Cerebellar nuclear complex (tissue), 1 donor: ENCODE results near the gene BEND6.

Experiments
- DNase-seq, 2 experiments: peaks; one replicate each; lab custom pipeline; 2025; lab: John Stamatoyannopoulos, UW

The BEND6 gene

DNA sequence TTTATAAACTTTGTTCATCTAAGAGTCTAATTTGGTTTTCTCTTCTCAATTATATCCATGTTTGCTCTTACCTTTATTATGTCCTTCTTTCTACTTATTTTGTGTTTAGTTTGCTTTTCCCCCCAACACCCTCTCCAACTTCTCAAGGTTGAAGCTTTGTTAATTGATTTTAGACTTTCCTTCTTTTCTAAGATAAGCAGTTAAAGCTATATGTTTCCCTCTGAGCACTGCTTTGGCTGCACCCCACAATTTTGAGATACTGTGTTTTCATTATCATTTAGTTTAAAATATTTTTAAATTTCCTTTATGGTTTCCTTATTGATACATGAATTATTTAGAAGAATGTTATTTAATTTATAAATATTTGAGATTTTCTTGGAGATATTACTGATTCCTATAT is 13.9 kb upstream of the BEND6 start:
- no peak for DNase-seq

GRCh38 chr6:56944661-56945060 is 10.2 kb upstream of the BEND6 start:
- DNase-seq, result peak; percentile 3 to 28

- DNase-seq, result no peak
These were observed 8.5 kb upstream of the BEND6 start for GRCh38 chr6:56946368-56946767.

- DNase-seq, result no peak
These were observed 7.0 kb upstream of the BEND6 start for GRCh38 chr6:56947924-56948323.

DNA sequence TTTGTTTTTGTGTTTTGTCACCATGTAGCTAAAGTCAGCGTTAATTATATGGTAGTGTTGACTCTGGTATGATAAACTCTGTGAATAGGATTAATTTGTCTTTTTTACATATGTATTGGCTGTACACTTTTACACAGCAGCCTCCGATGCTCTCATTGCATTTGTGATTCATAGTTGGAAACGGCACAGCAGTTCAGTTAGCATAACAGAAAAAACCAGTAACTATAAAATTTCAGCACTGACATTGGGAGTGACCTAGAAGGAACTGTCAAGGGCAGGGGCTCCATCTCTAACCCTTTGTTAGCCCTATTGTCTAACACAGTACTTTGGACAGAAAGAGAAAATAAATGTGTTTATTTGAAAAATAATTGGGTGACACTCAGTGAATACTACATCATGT is 5.6 kb upstream of the BEND6 start:
- DNase-seq, result no peak

DNA sequence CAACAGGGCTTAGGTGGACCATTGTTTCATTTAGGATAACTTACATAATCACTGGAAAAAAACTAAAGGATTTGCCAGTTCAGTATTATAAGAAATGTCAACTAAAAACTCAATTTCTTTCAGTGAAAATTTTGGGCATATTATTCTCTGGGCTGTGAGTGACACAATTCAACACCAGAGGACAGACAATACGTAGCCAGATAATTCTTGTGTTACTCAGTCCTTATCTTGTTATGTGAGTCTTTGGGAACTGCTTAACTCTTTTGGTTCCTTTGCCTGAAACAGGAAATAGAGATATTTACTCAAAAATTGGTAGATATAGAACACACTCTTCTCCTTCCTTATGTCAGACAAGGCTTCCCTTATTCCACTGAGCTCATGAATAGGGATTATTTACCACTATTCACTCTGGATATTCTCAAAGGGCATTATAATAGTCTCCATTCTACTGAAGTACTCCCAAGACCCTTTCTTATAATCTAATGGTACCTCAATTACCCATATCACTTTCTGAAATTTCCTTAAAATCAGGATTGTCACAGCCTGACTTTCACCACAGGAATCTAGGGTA is 4.9 kb upstream of the BEND6 start:
- no peak for DNase-seq

DNA sequence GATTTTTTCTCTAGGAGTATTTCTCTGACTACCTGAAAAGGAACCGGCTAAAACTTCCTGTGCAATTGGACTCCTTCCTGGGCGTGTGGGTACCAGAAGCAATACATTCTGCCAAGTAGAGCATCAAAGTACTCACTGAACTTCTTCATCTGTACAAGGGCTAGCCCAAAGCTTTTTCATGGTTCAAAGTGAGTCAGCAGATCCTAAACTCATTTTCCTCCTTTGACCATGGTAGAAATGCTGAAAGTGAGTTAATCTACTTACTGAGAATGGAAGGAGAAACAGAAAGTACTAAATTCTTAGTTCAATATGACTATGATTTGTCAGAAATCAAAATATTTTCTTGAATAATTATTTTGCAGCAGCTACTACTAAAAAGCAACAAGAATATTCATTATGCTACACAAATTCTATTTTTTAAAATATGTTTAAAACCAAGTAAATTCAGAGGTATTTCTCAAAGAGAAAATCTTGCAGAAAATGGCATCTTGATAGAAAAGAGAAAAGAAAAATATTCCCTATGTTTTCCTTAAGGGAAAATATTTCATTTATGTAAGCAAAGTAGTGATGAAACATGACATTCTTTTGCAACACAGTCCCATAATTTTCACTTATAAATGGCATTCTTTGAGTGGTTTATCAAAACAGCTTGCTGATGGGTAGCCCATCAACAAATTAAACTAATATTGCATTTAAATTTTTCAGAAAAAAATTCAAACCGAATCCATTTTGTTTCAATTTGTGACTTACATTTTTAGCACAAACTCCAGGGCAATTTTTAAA is 3.7 kb upstream of the BEND6 start:
- no peak for DNase-seq

GRCh38 chr6:56953597-56954402 is 1.1 kb upstream of the BEND6 start:
- no peak for DNase-seq

DNA sequence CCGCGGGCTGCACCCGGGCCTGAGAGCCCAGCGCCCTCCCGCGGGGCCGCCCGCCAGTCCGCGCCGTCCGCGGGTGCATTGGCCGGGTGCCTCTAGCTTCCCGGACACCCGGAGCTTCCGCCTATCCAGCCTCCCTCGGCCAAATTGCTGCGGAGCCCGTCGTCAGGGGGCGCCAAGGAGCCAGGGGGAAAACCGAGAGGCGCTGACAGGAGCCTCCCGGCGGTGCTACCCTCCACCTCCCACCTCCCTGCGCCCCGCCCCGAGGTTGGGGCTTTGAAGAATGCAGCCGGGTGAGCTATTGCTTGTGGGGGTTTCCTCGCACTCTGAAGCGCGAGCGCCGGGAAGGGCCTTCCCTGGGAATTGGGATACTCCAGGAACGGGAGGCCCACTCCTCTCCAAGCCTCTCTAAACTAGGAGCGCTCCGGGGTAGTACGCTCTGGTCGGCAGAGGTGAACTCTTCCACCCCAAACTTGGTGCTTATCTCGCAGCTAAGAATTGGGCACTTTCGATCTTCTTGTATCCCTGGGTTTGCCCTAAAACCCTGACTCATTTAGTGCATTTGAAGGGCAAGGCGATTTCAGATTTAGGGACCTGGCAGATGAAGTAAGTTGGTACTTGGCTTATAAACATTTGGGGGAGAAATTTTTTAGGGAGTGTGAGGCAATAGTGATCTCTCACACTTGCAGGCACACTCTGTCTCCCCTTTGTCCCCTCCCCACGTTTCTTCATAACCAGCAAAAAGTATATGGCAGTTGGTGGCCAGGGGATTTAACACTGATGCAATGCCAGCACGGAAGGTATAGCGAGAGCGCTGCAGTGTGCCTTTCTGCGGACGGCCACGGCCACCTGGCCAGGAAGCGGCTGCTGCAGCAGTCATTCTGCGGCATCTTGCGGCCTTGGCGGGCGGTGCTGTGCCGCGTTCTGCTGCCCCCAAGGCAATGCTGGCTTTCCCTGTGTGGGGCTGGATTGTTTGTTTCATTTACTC is 556 bp downstream of the BEND6 start:
- peak; percentile 12 to 45 for DNase-seq

- peak in 1 of 2 experiments; percentile 16 for DNase-seq
These were observed 1.6 kb downstream of the BEND6 start for GRCh38 chr6:56956491-56956890.

DNA sequence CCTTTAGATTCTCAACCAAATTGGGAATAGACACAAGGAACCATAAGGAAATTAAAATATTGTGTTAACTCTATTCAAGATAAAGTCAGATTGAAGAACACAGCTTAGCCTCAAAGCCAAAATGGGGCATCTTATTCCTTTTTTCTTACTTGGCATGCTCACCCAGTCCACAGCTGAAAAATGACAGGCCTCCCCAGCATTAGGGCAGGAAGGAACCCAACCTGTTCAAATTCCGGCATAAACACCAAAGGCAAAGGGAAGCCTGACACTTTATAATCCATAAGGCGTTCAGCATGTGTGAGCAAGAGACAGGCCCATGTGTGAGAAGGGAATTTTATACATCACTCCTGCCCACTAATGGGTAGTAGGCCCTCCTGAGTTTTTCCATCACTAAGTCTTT is 2.9 kb downstream of the BEND6 start:
- DNase-seq, result peak in 1 of 2 experiments; percentile 1

- no peak for DNase-seq
These were observed 3.6 kb downstream of the BEND6 start for GRCh38 chr6:56958481-56958880.

- DNase-seq, result no peak
These were observed 4.2 kb downstream of the BEND6 start for GRCh38 chr6:56959094-56959493.

DNA sequence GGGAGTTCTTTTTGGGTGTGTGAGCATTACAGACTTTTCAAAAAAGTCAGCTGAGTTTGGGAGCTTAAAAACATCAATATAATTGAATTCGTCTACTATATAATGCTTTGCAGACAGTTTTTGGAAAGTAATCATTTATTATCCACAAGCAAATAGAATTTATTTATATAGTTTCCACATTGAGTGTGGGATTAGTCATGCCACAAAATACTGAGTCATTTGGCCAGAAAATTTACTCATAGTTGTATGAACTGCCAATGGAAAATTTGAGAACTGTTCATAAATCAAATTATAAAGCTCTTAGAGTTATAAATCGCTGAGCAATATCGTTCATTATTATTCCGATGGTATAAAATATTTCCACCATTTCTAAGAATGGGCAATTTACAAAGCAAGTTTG is 5.0 kb downstream of the BEND6 start:
- DNase-seq, result no peak

DNA sequence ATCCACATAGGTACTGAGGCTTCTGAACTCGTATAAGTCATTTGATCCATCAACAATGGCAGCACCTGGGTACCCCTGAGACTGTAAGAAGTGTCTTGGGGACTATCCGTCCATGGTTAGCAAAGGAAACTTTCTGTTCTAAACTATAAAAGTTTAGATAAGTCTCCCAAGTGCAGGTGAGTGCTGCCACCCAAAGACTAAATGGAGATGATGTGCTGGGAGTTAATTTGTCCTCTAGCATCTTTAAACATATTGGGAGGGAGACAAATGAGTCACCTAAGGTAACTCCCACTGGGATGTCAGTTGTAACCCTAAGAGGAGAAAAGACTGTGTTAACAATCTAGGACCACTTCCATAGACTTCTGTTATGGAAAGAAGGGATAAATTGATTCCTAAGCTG is 6.2 kb downstream of the BEND6 start:
- DNase-seq, result no peak

DNA sequence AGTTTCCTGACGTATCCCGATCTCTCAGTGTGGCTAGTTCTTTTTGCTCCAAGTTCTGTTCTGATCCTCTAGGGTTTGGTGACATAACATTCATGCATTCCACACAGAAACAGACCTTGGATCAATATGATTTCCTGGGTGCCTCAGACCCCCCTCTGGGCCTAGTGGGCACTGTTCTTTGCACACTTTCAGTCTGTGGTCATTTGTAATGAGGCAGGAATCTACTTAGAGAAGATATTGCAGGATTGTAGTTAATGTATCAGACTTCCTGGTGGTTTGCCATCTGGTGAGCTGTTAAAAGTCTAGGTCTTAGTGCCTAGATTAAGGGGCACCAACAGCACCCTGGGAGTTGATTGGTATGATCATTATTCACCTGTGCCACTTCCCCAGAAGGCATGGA is 7.5 kb downstream of the BEND6 start:
- no peak for DNase-seq

- DNase-seq, result no peak
These were observed 8.1 kb downstream of the BEND6 start for GRCh38 chr6:56963043-56963442.

DNA sequence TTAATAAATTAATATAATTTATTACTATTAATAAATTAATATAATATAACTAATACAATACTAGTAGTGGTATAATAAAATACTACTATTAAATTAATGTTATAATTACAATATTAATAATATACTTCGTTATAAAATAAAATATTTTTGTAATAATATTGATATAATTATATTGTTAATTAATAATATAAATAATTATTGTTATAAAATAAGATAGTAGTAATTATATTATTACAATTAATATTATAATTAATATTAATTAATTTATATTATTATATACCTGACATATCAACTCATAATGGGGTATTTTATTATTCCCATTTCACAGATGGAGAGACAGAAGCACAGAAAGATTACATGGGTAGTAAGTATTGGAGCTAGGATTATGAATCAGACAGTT is 8.9 kb downstream of the BEND6 start:
- DNase-seq, result no peak

- DNase-seq, result no peak
These were observed 10.2 kb downstream of the BEND6 start for GRCh38 chr6:56965126-56965525.

DNA sequence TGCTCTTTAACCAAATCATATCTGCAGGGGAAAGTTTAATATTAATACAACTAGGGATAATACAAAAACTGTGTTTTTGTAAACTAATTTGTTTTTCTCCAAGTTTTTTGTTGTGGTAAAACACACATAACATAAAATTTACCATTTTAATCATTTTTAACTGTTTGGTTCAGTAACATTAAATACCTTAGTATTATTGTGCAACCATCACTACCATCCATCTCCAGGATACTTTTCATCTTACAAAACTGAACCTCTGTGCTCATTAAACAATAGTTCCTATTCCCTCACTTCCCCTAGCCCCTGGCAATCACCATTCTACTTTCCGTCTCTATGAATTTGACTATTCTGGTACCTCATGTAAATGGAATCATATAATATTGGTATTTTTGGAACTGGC is 15.9 kb downstream of the BEND6 start:
- no peak for DNase-seq

DNA sequence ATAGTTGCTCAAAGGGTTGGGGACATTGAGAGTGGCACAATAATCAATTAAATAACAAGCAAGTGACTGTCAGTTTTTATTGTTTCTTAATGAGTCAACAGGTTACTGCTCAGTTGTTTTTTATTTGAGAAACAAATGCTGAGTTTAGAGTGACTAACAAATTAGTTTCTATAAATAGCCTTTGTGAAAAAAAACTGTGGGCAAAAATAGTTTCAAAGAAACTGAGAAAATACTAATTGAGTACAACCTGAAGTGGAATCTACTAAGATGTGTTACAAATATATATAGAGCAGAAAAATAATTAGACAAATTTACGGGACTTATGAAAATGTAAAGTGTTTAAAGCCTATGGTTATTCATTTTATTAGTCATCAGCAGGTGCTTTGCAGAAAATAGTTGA is 22.3 kb downstream of the BEND6 start:
- no peak for DNase-seq

GRCh38 chr6:56978530-56978929 is 23.6 kb downstream of the BEND6 start:
- DNase-seq, result no peak
